ENCODE data around the gene C2orf76.
"Not testable (repeated sequence)": the region's sequence is repeated elsewhere in the genome, so short reads cannot be mapped to it uniquely, and the experiment has no call there.

C2orf76 gene

GRCh38 chr2:119377294-119377992, 10.8 kb upstream of the C2orf76 start:
- no peak for DNase-seq (ENCODE audit: low spot score)

GRCh38 chr2:119376810-119377209, 10.2 kb upstream of the C2orf76 start:
- no peak for DNase-seq (ENCODE audit: low spot score)

GRCh38 chr2:119376406-119376805, 9.8 kb upstream of the C2orf76 start:
- DNase-seq (ENCODE audit: low spot score), result not testable (repeated sequence)

- DNase-seq (ENCODE audit: low spot score), result not testable (repeated sequence)
These were observed 7.5 kb upstream of the C2orf76 start for GRCh38 chr2:119373907-119374745.

- DNase-seq (ENCODE audit: low spot score), result no peak
These were observed 6.3 kb upstream of the C2orf76 start for GRCh38 chr2:119372778-119373568.

- no peak for DNase-seq (ENCODE audit: low spot score)
These were observed 4.5 kb upstream of the C2orf76 start for GRCh38 chr2:119371111-119371510.

- DNase-seq (ENCODE audit: low spot score), result no peak
These were observed 3.2 kb upstream of the C2orf76 start for GRCh38 chr2:119369845-119370244.

- peak; percentile 57 for DNase-seq (ENCODE audit: low spot score)
These were observed 952 bp upstream of the C2orf76 start for GRCh38 chr2:119367472-119368099.

- no peak for DNase-seq (ENCODE audit: low spot score)
These were observed 429 bp downstream of the C2orf76 start for GRCh38 chr2:119366161-119366648.

- no peak for DNase-seq (ENCODE audit: low spot score)
These were observed 1.2 kb downstream of the C2orf76 start for GRCh38 chr2:119365436-119365835.

GRCh38 chr2:119364798-119365197, 1.8 kb downstream of the C2orf76 start:
- no peak for DNase-seq (ENCODE audit: low spot score)

- no peak for DNase-seq (ENCODE audit: low spot score)
These were observed 6.1 kb downstream of the C2orf76 start for GRCh38 chr2:119360423-119360966.

GRCh38 chr2:119359774-119360173, 6.9 kb downstream of the C2orf76 start:
- DNase-seq (ENCODE audit: low spot score), result no peak

- DNase-seq (ENCODE audit: low spot score), result no peak
These were observed 11.8 kb downstream of the C2orf76 start for GRCh38 chr2:119354860-119355259.

GRCh38 chr2:119352357-119352756, 14.3 kb downstream of the C2orf76 start:
- no peak for DNase-seq (ENCODE audit: low spot score)

GRCh38 chr2:119350311-119350998, 16.2 kb downstream of the C2orf76 start:
- DNase-seq (ENCODE audit: low spot score), result no peak

GRCh38 chr2:119349289-119349688, 17.3 kb downstream of the C2orf76 start:
- DNase-seq (ENCODE audit: low spot score), result no peak

- no peak for DNase-seq (ENCODE audit: low spot score)
These were observed 24.9 kb downstream of the C2orf76 start for GRCh38 chr2:119341684-119342083.

GRCh38 chr2:119339562-119339923, 27.1 kb downstream of the C2orf76 start:
- no peak for DNase-seq (ENCODE audit: low spot score)

GRCh38 chr2:119338826-119339561, 27.6 kb downstream of the C2orf76 start:
- no peak for DNase-seq (ENCODE audit: low spot score)

Data from AG20443 (cell line).